Lung (tissue), 12 donors: Measurements from ENCODE around the gene CRYM. TPM values are rescaled to one million over a fixed set of nuclear protein-coding genes. Genes with fewer than 3 reads are reported as not detected.
"Not testable (repeated sequence)": the region's sequence is repeated elsewhere in the genome, so short reads cannot be mapped to it uniquely, and the experiment has no call there.

Experiments
- ATAC-seq: fragments of 200-7000 bp; cut with Tn5 transposase; one replicate; pipeline ENCODE4 v1.9.1; 2020; ENCODE audit warnings: moderate number of reproducible peaks; ENCODE audit not compliant: insufficient read depth, low FRiP score
- DNase-seq, 3 donors: peaks; one replicate each; pipeline ENCODE4 v3.0.0-alpha.2; 2013 to 2017
- H3K27ac ChIP-seq, 2 donors: one replicate each; pipeline ENCODE4 v1.5.1; 2013; ENCODE audit warnings: mild to moderate bottlenecking in 2 of 2, moderate library complexity in 2 of 2, control low read depth in 1 of 2, inconsistent platforms in 1 of 2, low read depth in 1 of 2, low read length in 1 of 2
- H3K27me3 ChIP-seq, 3 donors: one replicate each; pipeline ENCODE4 v1.5.1; 2013; ENCODE audit warnings: low read length in 2 of 3; ENCODE audit not compliant: control insufficient read depth in 3 of 3, insufficient read depth in 3 of 3
- H3K36me3 ChIP-seq, 4 donors: one replicate each; pipeline ENCODE4 v1.5.1; 2013; ENCODE audit warnings: low read length in 4 of 4, mild to moderate bottlenecking in 1 of 4, moderate library complexity in 1 of 4; ENCODE audit not compliant: control insufficient read depth in 4 of 4, insufficient read depth in 4 of 4
- H3K4me1 ChIP-seq, 5 donors: one replicate each; pipeline ENCODE4 v1.5.1; 2013; ENCODE audit warnings: low read length in 5 of 5, mild to moderate bottlenecking in 2 of 5, moderate library complexity in 1 of 5; ENCODE audit not compliant: control insufficient read depth in 5 of 5, insufficient read depth in 5 of 5
- H3K4me3 ChIP-seq: one replicate; pipeline ENCODE4 v1.5.1; 2013; ENCODE audit warnings: mild to moderate bottlenecking, control low read depth, moderate library complexity
- H3K9ac ChIP-seq, 2 donors: one replicate each; pipeline ENCODE4 v1.5.1; 2013; ENCODE audit warnings: low read length in 2 of 2, control low read depth in 1 of 2; ENCODE audit not compliant: insufficient read depth in 1 of 2
- H3K9me3 ChIP-seq, 4 donors: one replicate each; pipeline ENCODE4 v1.5.1; 2013; ENCODE audit warnings: low read length in 3 of 4, mild to moderate bottlenecking in 1 of 4, moderate library complexity in 1 of 4; ENCODE audit not compliant: control insufficient read depth in 4 of 4, insufficient read depth in 3 of 4
- WGBS, 2 donors: extraction: QIAGEN DNeasy Blood & Tissue Kit; methylation state at CpG; one replicate each; pipeline ENCODE4 v1.1.7; 2013; 5-methylcytosine and 5-hydroxymethylcytosine counted together
- polyA plus RNA-seq, 2 donors: library from polyadenylated mRNA; stranded (reverse); fragments of 200-250 nt; gene quantifications; one replicate each; pipeline ENCODE4 v1.2.1, GENCODE V29; 2013
- total RNA-seq, 2 donors: library from RNA; depleted of rRNA in 1 of 2; stranded (reverse); fragments of >200 nt in 1 of 2; gene quantifications; one replicate each; pipeline ENCODE4 v1.2.1, GENCODE V29; 2014 to 2021
- TF ChIP-seq, protein P1 (sequence below): IDR thresholded peaks from 2 replicates; pipeline ENCODE4 v1.5.1; 2012; ENCODE audit warnings: mild to moderate bottlenecking; ENCODE audit errors: control extremely low read depth, extremely low read depth
- donor health status: control.
- donor health status: control.
- donor health status: Bipolar disorder and iron deficiency.
- donor health status: healthy.
- donor health status: DM: yes; HTN: yes; CAD: no.

CRYM gene
- total and polyA plus RNA-seq, 4 donors, result 5.4 to 11.9 (median 9.3) TPM

DNA sequence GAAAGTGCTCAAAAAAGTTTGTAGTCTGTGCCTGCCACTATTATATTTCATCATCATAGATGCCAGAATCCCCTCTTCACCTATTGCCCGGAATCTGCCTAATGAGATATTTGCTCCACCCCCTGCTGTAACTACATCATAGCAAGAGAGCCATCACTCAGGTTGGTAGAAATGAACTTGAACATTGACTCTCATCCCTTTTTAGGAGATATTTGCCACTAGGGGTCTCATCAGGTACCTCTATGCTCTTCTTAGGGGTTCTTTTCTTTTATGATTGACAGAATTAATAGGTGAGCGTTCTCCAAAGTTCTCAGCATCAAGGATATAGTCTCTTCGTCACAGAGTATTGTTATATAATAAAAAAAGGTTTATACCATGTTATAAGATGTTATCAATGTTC is 24.6 kb downstream of the CRYM start:
- no peak overlapping the region for H3K9ac ChIP-seq
- TF ChIP-seq, protein P1, sequence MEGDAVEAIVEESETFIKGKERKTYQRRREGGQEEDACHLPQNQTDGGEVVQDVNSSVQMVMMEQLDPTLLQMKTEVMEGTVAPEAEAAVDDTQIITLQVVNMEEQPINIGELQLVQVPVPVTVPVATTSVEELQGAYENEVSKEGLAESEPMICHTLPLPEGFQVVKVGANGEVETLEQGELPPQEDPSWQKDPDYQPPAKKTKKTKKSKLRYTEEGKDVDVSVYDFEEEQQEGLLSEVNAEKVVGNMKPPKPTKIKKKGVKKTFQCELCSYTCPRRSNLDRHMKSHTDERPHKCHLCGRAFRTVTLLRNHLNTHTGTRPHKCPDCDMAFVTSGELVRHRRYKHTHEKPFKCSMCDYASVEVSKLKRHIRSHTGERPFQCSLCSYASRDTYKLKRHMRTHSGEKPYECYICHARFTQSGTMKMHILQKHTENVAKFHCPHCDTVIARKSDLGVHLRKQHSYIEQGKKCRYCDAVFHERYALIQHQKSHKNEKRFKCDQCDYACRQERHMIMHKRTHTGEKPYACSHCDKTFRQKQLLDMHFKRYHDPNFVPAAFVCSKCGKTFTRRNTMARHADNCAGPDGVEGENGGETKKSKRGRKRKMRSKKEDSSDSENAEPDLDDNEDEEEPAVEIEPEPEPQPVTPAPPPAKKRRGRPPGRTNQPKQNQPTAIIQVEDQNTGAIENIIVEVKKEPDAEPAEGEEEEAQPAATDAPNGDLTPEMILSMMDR, result no peak
- no peak overlapping the region for H3K27ac ChIP-seq
- 82 to 88% methylated on average over 3 of the region's 3 CpGs for WGBS, 2 donors
- H3K27me3 ChIP-seq, result no peaks in the 10 kb centered on the region
- H3K4me3 ChIP-seq, result no peak overlapping the region
- no peak for ATAC-seq
- DNase-seq, result no peak
- H3K36me3 ChIP-seq, result no peaks in the 10 kb centered on the region
- H3K9me3 ChIP-seq, result no peaks in the 10 kb centered on the region
- no peaks in the 10 kb centered on the region for H3K4me1 ChIP-seq

DNA sequence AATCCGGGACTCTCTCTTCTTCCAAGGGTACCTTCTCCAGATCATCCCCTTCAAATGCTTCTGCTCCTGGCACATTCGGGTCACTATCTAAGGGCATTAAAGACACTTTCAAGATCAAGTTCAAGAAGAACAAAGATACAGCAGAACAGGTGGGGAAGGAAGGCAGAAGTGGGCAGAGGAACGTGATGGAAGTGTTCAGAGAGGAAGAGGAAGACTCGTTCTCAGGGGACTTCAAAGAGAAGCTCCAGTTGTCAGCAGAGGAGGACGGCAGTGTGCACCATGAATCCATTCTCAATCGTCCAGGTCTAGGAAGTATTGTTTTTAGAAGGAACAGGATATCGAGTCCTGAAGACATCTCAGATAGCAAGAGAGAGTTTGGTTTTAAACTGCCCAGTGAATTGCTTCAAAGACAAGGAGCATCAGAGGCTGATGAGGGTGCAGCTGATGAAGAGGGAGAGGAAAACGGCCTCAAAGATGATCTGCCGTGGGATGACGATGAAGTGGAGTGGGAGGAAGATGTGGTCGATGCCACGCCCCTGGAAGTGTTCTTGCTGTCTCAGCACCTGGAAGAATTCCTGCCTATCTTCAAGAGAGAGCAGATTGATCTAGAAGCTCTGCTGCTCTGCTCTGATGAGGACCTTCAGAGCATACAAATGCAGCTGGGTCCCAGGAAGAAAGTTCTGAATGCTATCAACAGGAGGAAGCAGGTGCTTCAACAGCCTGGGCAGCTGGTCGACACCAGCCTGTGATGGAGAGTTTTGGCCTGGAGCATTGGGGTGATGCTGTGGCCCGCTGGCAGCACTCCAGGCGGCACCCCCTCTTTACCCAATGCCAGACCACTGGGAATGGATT is 27.8 kb downstream of the CRYM start:
- no peak for ATAC-seq
- no peak for DNase-seq
- WGBS, 2 donors, result 78 to 80% methylated on average over 15 of the region's 15 CpGs
- Histone ChIP-seq H3K36me3 (no peaks in the 10 kb centered on the region), H3K4me3 (no peak overlapping the region), H3K9me3 (no peaks in the 10 kb centered on the region), H3K27me3 (no peaks in the 10 kb centered on the region), H3K4me1 (peaks cover 0 to 3% (median 0%) of the 10 kb centered on the region in 5 donors), H3K27ac (no peak overlapping the region), H3K9ac (no peak overlapping the region)
- TF ChIP-seq, protein P1, result no peak

DNA sequence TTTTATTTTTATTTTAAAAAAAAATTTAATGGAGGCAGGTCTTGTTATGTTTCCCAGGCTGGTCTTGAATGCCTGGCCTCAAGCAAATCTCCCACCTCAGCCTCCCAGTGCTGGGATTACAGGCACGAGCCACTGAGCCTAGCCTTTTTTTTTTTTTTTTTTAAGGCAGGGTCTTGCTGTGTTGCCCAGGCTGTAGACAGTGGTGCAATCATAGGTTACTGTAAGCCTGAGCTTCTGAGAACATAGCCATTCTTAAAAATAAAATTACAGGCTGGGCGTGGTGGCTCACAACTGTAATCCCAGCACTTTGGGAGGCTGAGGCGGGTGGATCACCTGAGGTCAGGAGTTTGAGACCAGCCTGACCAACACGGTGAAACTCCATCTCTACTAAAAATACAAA is 29.9 kb downstream of the CRYM start:
- H3K9me3 ChIP-seq, H3K27ac ChIP-seq, DNase-seq, H3K4me3 ChIP-seq, H3K9ac ChIP-seq, H3K36me3 ChIP-seq, ATAC-seq, H3K27me3 ChIP-seq: not testable (repeated sequence)
- WGBS, 2 donors, result 95 to 97% methylated on average over 4 of the region's 4 CpGs
- H3K4me1 ChIP-seq, result peaks cover 0 to 10% (median 2%) of the 10 kb centered on the region in 5 donors

DNA sequence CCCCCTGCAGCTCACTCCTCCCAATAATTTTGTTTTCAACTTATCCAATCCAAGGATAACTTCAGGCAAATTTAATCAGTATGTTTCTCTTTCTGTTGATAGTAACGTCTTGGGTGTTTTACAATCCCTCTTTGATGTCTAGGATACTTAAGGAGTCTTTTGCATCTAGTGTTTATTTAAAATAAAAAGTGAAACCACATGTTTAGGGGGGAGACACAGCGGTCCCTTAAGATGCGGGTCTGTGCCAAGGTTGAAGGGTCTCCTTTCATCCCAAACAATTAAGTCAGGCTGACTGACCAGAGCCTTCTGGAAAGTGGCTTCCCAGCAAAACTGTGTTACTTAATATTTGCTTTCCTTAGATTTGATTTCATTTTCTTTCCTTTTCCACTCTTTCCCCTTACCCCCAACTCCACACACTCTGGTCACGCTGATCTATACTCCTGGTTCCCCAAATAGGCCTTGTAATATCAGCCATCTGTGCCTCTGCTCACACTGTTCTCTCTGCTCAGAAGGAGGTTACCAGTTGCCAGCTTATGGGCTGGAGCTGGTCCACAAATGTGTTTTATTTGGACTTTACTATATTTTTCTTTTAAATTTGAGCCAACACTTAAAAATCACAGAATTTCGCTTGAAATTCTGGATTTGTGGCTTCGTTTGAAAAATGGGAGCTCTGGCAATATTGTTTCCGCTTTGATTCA is 33.4 kb downstream of the CRYM start:
- Histone ChIP-seq H3K4me3 (no peak overlapping the region), H3K4me1 (peaks cover 0 to 10% (median 2%) of the 10 kb centered on the region in 5 donors), H3K9me3 (no peaks in the 10 kb centered on the region), H3K36me3 (no peaks in the 10 kb centered on the region), H3K9ac (no peak overlapping the region), H3K27ac (no peak overlapping the region), H3K27me3 (no peaks in the 10 kb centered on the region)
- DNase-seq (peak; percentile 26 to 59 (median 57)), ATAC-seq (no peak)
- 58 to 76% methylated on average over 7 of the region's 7 CpGs for WGBS, 2 donors
- TF ChIP-seq, protein P1, result no peak
